ENCODE data around the gene SLAIN2. TPM values are rescaled to one million over a fixed set of nuclear protein-coding genes. Genes with fewer than 3 reads are reported as not detected.

Gene SLAIN2
- total and polyA plus RNA-seq, 2 of the 4 experiments (the other 2 are of a cell fraction): 23.3 to 53.0 TPM

- Histone ChIP-seq H2BK15ac (ENCODE audit: low read depth, low read length) (no peak overlapping the region), H4K91ac (ENCODE audit: insufficient read depth, low read depth, low read length) (no peak overlapping the region), H3K4me1 (ENCODE audit: control insufficient read depth, insufficient read depth, low read length) (no peaks in the 10 kb centered on the region), H3K4me3 (ENCODE audit: insufficient read depth, low read depth, low read length) (no peak overlapping the region), H3K9ac (ENCODE audit: low read depth, low read length) (no peak overlapping the region), H3K56ac (ENCODE audit: extremely low read depth, insufficient read depth, low read length) (no peak overlapping the region), H2AK5ac (ENCODE audit: low read depth, low read length) (no peak overlapping the region), H3K4ac (ENCODE audit: low read depth, low read length) (no peak overlapping the region), H3K23ac (ENCODE audit: low read depth, low read length) (no peak overlapping the region), H3K36me3 (ENCODE audit: control insufficient read depth, insufficient read depth, low read length) (peaks cover 14% of the 10 kb centered on the region), H2AK9ac (replicated peaks; ENCODE audit: low read depth, low read length, poor library complexity) (no peak overlapping the region), H2BK20ac (ENCODE audit: low read depth, low read length) (no peak overlapping the region), H3K9me3 (ENCODE audit: control insufficient read depth, insufficient read depth, low read length) (no peaks in the 10 kb centered on the region), H3K27me3 (ENCODE audit: control insufficient read depth, insufficient read depth, low read length) (no peaks in the 10 kb centered on the region), H2AFZ (replicated peaks; ENCODE audit: low read length, poor library complexity) (no peak overlapping the region), H3K79me1 (ENCODE audit: low read depth in 1 of 2, low read length in 2 of 2) (peaks cover 13 to 41% of the 10 kb centered on the region in 2 experiments), H4K8ac (ENCODE audit: low read depth in 2 of 2, low read length in 2 of 2) (no peak overlapping the region), H3K27ac (ENCODE audit: insufficient read depth, low read length) (no peak overlapping the region), H4K5ac (ENCODE audit: low read depth, low read length) (no peak overlapping the region), H3K9me1 (ENCODE audit: insufficient read depth, low read length) (peaks cover 3% of the 10 kb centered on the region; the same call in 1 of the 2 replicates), H2BK5ac (ENCODE audit: low read depth, low read length, poor library complexity, severe bottlenecking) (no peak overlapping the region), H3K4me2 (ENCODE audit: low read depth, low read length) (no peak overlapping the region), H3K18ac (ENCODE audit: low read depth, low read length) (no peak overlapping the region), H3K14ac (replicated peaks; ENCODE audit: low read depth, low read length) (no peak overlapping the region), H4K20me1 (ENCODE audit: insufficient read depth, low read length) (no peaks in the 10 kb centered on the region; the same call in 1 of the 2 replicates), H2BK120ac (ENCODE audit: low read depth, low read length) (no peak overlapping the region)
- DNase-seq: no peak
- in situ Hi-C loops (cut with MboI; ENCODE audit: low sequenced_read_pairs): no loop called here
- ATAC-seq (ENCODE audit: low read depth): no peak
- no peak for TF ChIP-seq USF2 (IDR thresholded peaks at IDR 0.05; ENCODE audit: low read depth, low read length)
- no peak for TF ChIP-seq RFX5 (IDR thresholded peaks at IDR 0.05; ENCODE audit: low read depth, low read length)
- TF ChIP-seq CEBPB (IDR thresholded peaks at IDR 0.05; ENCODE audit: low read depth, low read length): no peak
- TF ChIP-seq MXI1 (IDR thresholded peaks at IDR 0.05; ENCODE audit: borderline replicate concordance, low read depth, low read length): no peak
- no peak for TF ChIP-seq BHLHE40 (IDR thresholded peaks at IDR 0.05; ENCODE audit: low read depth, low read length)
- no peak for TF ChIP-seq POLR2A (IDR thresholded peaks at IDR 0.05; ENCODE audit: low read depth, low read length)
- no peak for TF ChIP-seq MAFK (IDR thresholded peaks at IDR 0.05; ENCODE audit: low read depth, low read length)
- TF ChIP-seq RCOR1 (IDR thresholded peaks at IDR 0.05; ENCODE audit: insufficient replicate concordance, low read length): no peak
- no peak for TF ChIP-seq FOS (IDR thresholded peaks at IDR 0.05; ENCODE audit: low read depth, low read length)
- no peak for TF ChIP-seq RAD21 (IDR thresholded peaks at IDR 0.05; ENCODE audit: low read length)
- dilution Hi-C loops (cut with HindIII; ENCODE audit: low sequenced_read_pairs, unreplicated experiment): no loop called here
- WGBS, 2 experiments (ENCODE audit: extremely low coverage in 2 of 2, insufficient read length in 1 of 2): no CpG with 5 or more reads among the region's 4 CpGs
- CTCF ChIA-PET: no interaction called here
- POLR2A ChIA-PET (ENCODE audit: unreplicated experiment): no interaction called here
- intact Hi-C loops (cut with micrococcal nuclease): no loop called here
- no TSS peak for BruUV-seq (replicated peaks)
Measured at GRCh38 chr4:48409203-48409602, 67.9 kb downstream of the SLAIN2 start.
